IMR-90 (cell line): ENCODE measurements around the gene COX7A1. TPM values are rescaled to one million over a fixed set of nuclear protein-coding genes. Genes with fewer than 3 reads are reported as not detected.

Experiments
- ATAC-seq: fragments of 200-7000 bp; cut with Tn5 transposase; 2 replicates; pipeline ENCODE4 v1.9.1; 2020; ENCODE audit warnings: low read depth, mild to moderate bottlenecking, moderate library complexity
- BruUV-seq: library from RNA; stranded (reverse); fragments of 400-500 nt; replicated peaks from 2 replicates; lab custom pipeline; 2021; lab: Mats Ljungman, UMichigan
- CTCF ChIA-PET: fragments of 300-600 bp; formaldehyde crosslinking; extraction: SDS; loops from one replicate; lab custom pipeline; 2021; ENCODE audit warnings: antibody characterized with exemption; lab: Yijun Ruan, JAX
- POLR2A ChIA-PET: fragments of 300-600 bp; sonication (Branson Sonifier 250); formaldehyde crosslinking; loops from one replicate; lab custom pipeline; 2022; ENCODE audit warnings: antibody characterized with exemption; ENCODE audit not compliant: unreplicated experiment; lab: Charles Lee
- DNase-seq: peaks from one replicate; pipeline ENCODE4 v3.0.0; 2013
- H2AFZ ChIP-seq: replicated peaks from 2 replicates; pipeline ENCODE3; 2013; ENCODE audit warnings: low read length, mild to moderate bottlenecking; ENCODE audit not compliant: poor library complexity
- H2AK5ac ChIP-seq: 2 replicates; pipeline ENCODE4 v1.6.1; 2013; ENCODE audit warnings: low read depth, low read length, inconsistent platforms
- H2AK9ac ChIP-seq: replicated peaks from 2 replicates; pipeline ENCODE3; 2013; ENCODE audit warnings: mild to moderate bottlenecking, low read depth, low read length, moderate library complexity; ENCODE audit not compliant: poor library complexity
- H2BK120ac ChIP-seq: 2 replicates; pipeline ENCODE4 v1.6.1; 2013; ENCODE audit warnings: low read depth, low read length, inconsistent platforms
- H2BK15ac ChIP-seq: 3 replicates; pipeline ENCODE4 v1.6.1; 2013; ENCODE audit warnings: low read depth, low read length, inconsistent platforms
- H2BK20ac ChIP-seq: 2 replicates; pipeline ENCODE4 v1.6.1; 2013; ENCODE audit warnings: low read depth, mild to moderate bottlenecking, inconsistent platforms, low read length, moderate library complexity
- H2BK5ac ChIP-seq: 2 replicates; pipeline ENCODE4 v1.6.1; 2013; ENCODE audit warnings: mild to moderate bottlenecking, low read depth, low read length, inconsistent platforms; ENCODE audit not compliant: poor library complexity, severe bottlenecking
- H3K14ac ChIP-seq: replicated peaks from 2 replicates; pipeline ENCODE4 v1.6.1; 2013; ENCODE audit warnings: low read depth, low read length, inconsistent platforms
- H3K18ac ChIP-seq: 2 replicates; pipeline ENCODE4 v1.6.1; 2013; ENCODE audit warnings: low read depth, low read length, control low read depth
- H3K23ac ChIP-seq: 2 replicates; pipeline ENCODE4 v1.6.1; 2013; ENCODE audit warnings: low read depth, low read length, inconsistent platforms
- H3K27ac ChIP-seq: 2 replicates; pipeline ENCODE4 v1.5.1; 2013; ENCODE audit warnings: mild to moderate bottlenecking, control low read depth, low read length; ENCODE audit not compliant: insufficient read depth
- H3K27me3 ChIP-seq: 2 replicates; pipeline ENCODE4 v1.6.1; 2013; ENCODE audit warnings: low read length; ENCODE audit not compliant: control insufficient read depth, insufficient read depth
- H3K36me3 ChIP-seq: 2 replicates; pipeline ENCODE4 v1.6.1; 2013; ENCODE audit warnings: low read length, mixed read lengths; ENCODE audit not compliant: control insufficient read depth, insufficient read depth
- H3K4ac ChIP-seq: 2 replicates; pipeline ENCODE4 v1.6.1; 2013; ENCODE audit warnings: low read depth, low read length, inconsistent platforms
- H3K4me1 ChIP-seq: 2 replicates; pipeline ENCODE4 v1.6.1; 2013; ENCODE audit warnings: low read length, mixed read lengths; ENCODE audit not compliant: control insufficient read depth, insufficient read depth
- H3K4me2 ChIP-seq: 2 replicates; pipeline ENCODE4 v1.6.1; 2013; ENCODE audit warnings: low read depth, mild to moderate bottlenecking, control low read depth, low read length, moderate library complexity
- H3K4me3 ChIP-seq: 2 replicates; pipeline ENCODE4 v1.5.1; 2013; ENCODE audit warnings: low read depth, mild to moderate bottlenecking, control low read depth, low read length, moderate library complexity; ENCODE audit not compliant: insufficient read depth
- H3K56ac ChIP-seq: 2 replicates; pipeline ENCODE4 v1.6.1; 2013; ENCODE audit warnings: low read length, inconsistent platforms; ENCODE audit not compliant: insufficient read depth; ENCODE audit errors: extremely low read depth
- H3K79me1 ChIP-seq, 2 experiments: 2 replicates each; pipeline ENCODE4 v1.6.1; 2013; ENCODE audit warnings: low read length in 2 of 2, inconsistent platforms in 1 of 2, low read depth in 1 of 2
- H3K9ac ChIP-seq: 2 replicates; pipeline ENCODE4 v1.6.1; 2013; ENCODE audit warnings: low read depth, low read length, control low read depth
- H3K9me1 ChIP-seq: 2 replicates; pipeline ENCODE4 v1.6.1; 2013; ENCODE audit warnings: low read length, inconsistent platforms; ENCODE audit not compliant: insufficient read depth
- H3K9me3 ChIP-seq: 2 replicates; pipeline ENCODE4 v1.6.1; 2013; ENCODE audit warnings: low read length; ENCODE audit not compliant: control insufficient read depth, insufficient read depth
- H4K20me1 ChIP-seq: 2 replicates; pipeline ENCODE4 v1.6.1; 2013; ENCODE audit warnings: low read length, inconsistent platforms; ENCODE audit not compliant: insufficient read depth
- H4K5ac ChIP-seq: 2 replicates; pipeline ENCODE4 v1.6.1; 2013; ENCODE audit warnings: mild to moderate bottlenecking, low read depth, low read length, control low read depth
- H4K8ac ChIP-seq, 2 experiments: 2 replicates each; pipeline ENCODE4 v1.6.1; 2013; ENCODE audit warnings: low read depth in 2 of 2, low read length in 2 of 2, control low read depth in 1 of 2, inconsistent platforms in 1 of 2
- H4K91ac ChIP-seq: 2 replicates; pipeline ENCODE4 v1.6.1; 2013; ENCODE audit warnings: low read depth, low read length, inconsistent platforms; ENCODE audit not compliant: insufficient read depth
- BHLHE40 ChIP-seq: fragments of 150-350 bp; IDR thresholded peaks from 2 replicates; pipeline ENCODE4 v1.6.1; 2016; ENCODE audit warnings: mild to moderate bottlenecking, low read depth, low read length
- CEBPB ChIP-seq: IDR thresholded peaks from 2 replicates; pipeline ENCODE4 v1.6.1; 2012; ENCODE audit warnings: low read depth, low read length, improper control_type of control experiment
- CHD1 ChIP-seq: IDR thresholded peaks from 2 replicates; pipeline ENCODE4 v1.6.1; 2012; ENCODE audit warnings: low read depth, low read length, improper control_type of control experiment
- CTCF ChIP-seq: conservative IDR thresholded peaks from 2 replicates; pipeline ENCODE4 v1.5.1; 2012; ENCODE audit warnings: mild to moderate bottlenecking, low read depth, low read length, improper control_type of control experiment
- ELK1 ChIP-seq: fragments of 150-350 bp; IDR thresholded peaks from 2 replicates; pipeline ENCODE4 v1.6.1; 2016; ENCODE audit warnings: low read depth, mild to moderate bottlenecking, low read length, moderate library complexity, borderline replicate concordance
- FOS ChIP-seq: fragments of 150-350 bp; IDR thresholded peaks from 2 replicates; pipeline ENCODE4 v1.6.1; 2016; ENCODE audit warnings: low read depth, low read length
- MAFK ChIP-seq: IDR thresholded peaks from 2 replicates; pipeline ENCODE4 v1.6.1; 2012; ENCODE audit warnings: low read depth, low read length, improper control_type of control experiment
- MAZ ChIP-seq: IDR thresholded peaks from 2 replicates; pipeline ENCODE4 v1.6.1; 2012; ENCODE audit warnings: low read depth, mild to moderate bottlenecking, low read length, improper control_type of control experiment, moderate library complexity, borderline replicate concordance
- MXI1 ChIP-seq: IDR thresholded peaks from 2 replicates; pipeline ENCODE4 v1.6.1; 2012; ENCODE audit warnings: low read depth, mild to moderate bottlenecking, low read length, moderate library complexity, borderline replicate concordance
- NFE2L2 ChIP-seq: fragments of 150-350 bp; IDR thresholded peaks from 2 replicates; pipeline ENCODE4 v1.6.1; 2016; ENCODE audit warnings: low read depth, mild to moderate bottlenecking, low read length
- POLR2A ChIP-seq: IDR thresholded peaks from 2 replicates; pipeline ENCODE4 v1.6.1; 2012; ENCODE audit warnings: mild to moderate bottlenecking, low read depth, low read length
- RAD21 ChIP-seq: IDR thresholded peaks from 2 replicates; pipeline ENCODE4 v1.6.1; 2012; ENCODE audit warnings: low read length, improper control_type of control experiment
- RCOR1 ChIP-seq: IDR thresholded peaks from 2 replicates; pipeline ENCODE4 v1.6.1; 2012; ENCODE audit warnings: mild to moderate bottlenecking, low read length, improper control_type of control experiment; ENCODE audit not compliant: insufficient replicate concordance
- RFX5 ChIP-seq: IDR thresholded peaks from 2 replicates; pipeline ENCODE4 v1.8.0; 2012; ENCODE audit warnings: low read depth, mild to moderate bottlenecking, low read length, moderate library complexity
- SMC3 ChIP-seq: fragments of 150-350 bp; IDR thresholded peaks from 2 replicates; pipeline ENCODE4 v1.6.1; 2016; ENCODE audit warnings: low read depth, mild to moderate bottlenecking, antibody characterized with exemption, low read length, moderate library complexity
- USF2 ChIP-seq: fragments of 150-350 bp; IDR thresholded peaks from 2 replicates; pipeline ENCODE4 v1.6.1; 2017; ENCODE audit warnings: mild to moderate bottlenecking, antibody characterized with exemption, low read length, low read depth
- WGBS, 2 experiments: methylation state at CpG; one replicate each; pipeline versions ENCODE4 v1.1.5 to v1.1.7; 2013; ENCODE audit warnings: missing lambda C conversion rate in 2 of 2; ENCODE audit not compliant: insufficient read length in 1 of 2; ENCODE audit errors: extremely low coverage in 2 of 2; 5-methylcytosine and 5-hydroxymethylcytosine counted together
- dilution Hi-C: fragments of 300-500 bp; cut with HindIII; formaldehyde crosslinking; loops from one replicate; pipeline ENCODE4 v1.14.3; 2018; ENCODE audit warnings: low sequenced_read_pairs; ENCODE audit not compliant: unreplicated experiment
- in situ Hi-C: fragments of 300-500 bp; cut with MboI; formaldehyde crosslinking; loops from 3 replicates; pipeline ENCODE4 v1.14.3; 2019; ENCODE audit warnings: low sequenced_read_pairs, inconsistent platforms, mixed read lengths
- intact Hi-C: fragments of 100-400 bp; cut with micrococcal nuclease; formaldehyde crosslinking; loops from 2 replicates; pipeline ENCODE4 v1.10.0; 2022
- polyA plus RNA-seq, 3 experiments: library from polyadenylated mRNA; depleted of rRNA; stranded (reverse); fragments of >200 nt; gene quantifications; 2 replicates each; pipeline ENCODE4 v1.2.3, GENCODE V29; 2012; ENCODE audit warnings: low replicate concordance in 1 of 3
- total RNA-seq: library from RNA; depleted of rRNA; stranded (reverse); fragments of >200 nt; gene quantifications from 2 replicates; pipeline ENCODE4 v1.2.3, GENCODE V29; 2012

Gene COX7A1
- total and polyA plus RNA-seq, 2 of the 4 experiments (the other 2 are of a cell fraction) = 0.54 to 6.9 TPM

DNA sequence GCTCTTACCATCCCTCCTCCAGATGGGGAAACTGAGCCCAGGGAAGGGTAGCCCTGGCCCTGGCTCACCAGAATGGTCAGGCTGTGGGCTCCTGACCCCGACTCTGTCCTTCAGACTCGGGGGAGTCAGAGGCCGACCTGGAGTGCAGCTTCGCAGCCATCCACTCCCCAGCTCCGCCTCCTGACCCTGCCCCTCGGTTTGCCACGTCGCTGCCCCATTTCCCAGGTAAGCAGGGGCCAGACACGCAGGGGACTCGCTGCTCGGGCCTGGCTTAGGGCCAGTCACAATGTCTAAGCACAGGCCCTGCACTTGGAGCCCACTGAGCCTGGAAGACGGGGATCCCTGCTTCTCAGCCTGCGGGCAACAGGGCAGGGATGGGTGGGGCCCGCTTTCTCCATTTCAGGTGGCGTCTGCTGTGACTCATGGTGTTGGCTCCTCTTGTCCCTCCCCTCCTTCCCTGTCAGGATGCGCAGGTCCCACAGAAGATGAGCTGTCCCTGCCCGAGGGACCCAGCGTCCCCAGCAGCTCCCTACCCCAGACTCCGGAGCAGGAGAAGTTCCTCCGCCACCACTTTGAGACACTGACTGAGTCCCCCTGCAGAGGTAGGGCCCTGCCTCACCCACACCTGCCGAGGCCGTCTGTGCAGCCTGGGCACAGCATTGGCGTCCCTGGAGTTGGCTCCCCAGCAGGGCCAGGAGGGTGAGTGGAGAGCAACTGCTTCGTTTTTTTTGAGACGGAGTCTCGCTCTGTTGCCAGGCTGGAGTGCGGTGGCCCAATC lies 50.5 kb downstream of the COX7A1 start:
- POLR2A ChIA-PET = no interaction called here
- H2BK15ac ChIP-seq = no peak overlapping the region
- no peaks in the 10 kb centered on the region for H3K9me1 ChIP-seq
- no peak overlapping the region for H3K9ac ChIP-seq
- no peak for ATAC-seq
- H2BK5ac ChIP-seq = no peak overlapping the region
- H3K4me3 ChIP-seq = no peak overlapping the region
- no peak overlapping the region for H3K23ac ChIP-seq
- H4K20me1 ChIP-seq = no peaks in the 10 kb centered on the region
- TF ChIP-seq USF2 (no peak), ELK1 (no peak), BHLHE40 (no peak), CTCF (no peak), NFE2L2 (no peak), MAZ (no peak), CEBPB (no peak), RFX5 (no peak), FOS (no peak), RCOR1 (no peak), CHD1 (no peak), POLR2A (no peak), MXI1 (no peak), MAFK (no peak), SMC3 (no peak), RAD21 (no peak)
- in situ Hi-C loops = no loop called here
- H4K8ac ChIP-seq = no peak overlapping the region
- no peak overlapping the region for H3K4me2 ChIP-seq
- H3K9me3 ChIP-seq = no peaks in the 10 kb centered on the region
- H3K14ac ChIP-seq = no peak overlapping the region
- H3K79me1 ChIP-seq = peaks cover 0 to 3% of the 10 kb centered on the region in 2 experiments; a peak in 1 of 4 replicates
- intact Hi-C loops = no loop called here
- CTCF ChIA-PET = no interaction called here
- H3K36me3 ChIP-seq = peaks cover 8% of the 10 kb centered on the region
- H2AK9ac ChIP-seq = peak overlapping the region; percentile 72
- no TSS peak for BruUV-seq
- DNase-seq = no peak
- no peak overlapping the region for H3K4ac ChIP-seq
- no peaks in the 10 kb centered on the region for H3K4me1 ChIP-seq
- H3K27me3 ChIP-seq = no peaks in the 10 kb centered on the region
- H2AFZ ChIP-seq = no peak overlapping the region
- no peak overlapping the region for H2BK20ac ChIP-seq
- H3K56ac ChIP-seq = no peak overlapping the region
- no peak overlapping the region for H2BK120ac ChIP-seq
- H3K27ac ChIP-seq = no peak overlapping the region
- dilution Hi-C loops = no loop called here
- H4K91ac ChIP-seq = no peak overlapping the region
- H4K5ac ChIP-seq = no peak overlapping the region
- no peak overlapping the region for H3K18ac ChIP-seq
- 95% methylated on average over 21 of the region's 27 CpGs; no CpG with 5 or more reads in 1 of the 2 experiments for WGBS, 2 experiments
- no peak overlapping the region for H2AK5ac ChIP-seq
